SIG-M5 treated with dmso at 0.1 percent for 504 hours (cell line): Measurements from ENCODE around the gene SPR.
"Not testable (repeated sequence)": the region's sequence is repeated elsewhere in the genome, so short reads cannot be mapped to it uniquely, and the experiment has no call there.

ENCODE experiments used
- DNase-seq: peaks from one replicate; lab custom pipeline; 2025; ENCODE audit not compliant: unreplicated experiment; lab: John Stamatoyannopoulos, UW

SPR gene

DNA sequence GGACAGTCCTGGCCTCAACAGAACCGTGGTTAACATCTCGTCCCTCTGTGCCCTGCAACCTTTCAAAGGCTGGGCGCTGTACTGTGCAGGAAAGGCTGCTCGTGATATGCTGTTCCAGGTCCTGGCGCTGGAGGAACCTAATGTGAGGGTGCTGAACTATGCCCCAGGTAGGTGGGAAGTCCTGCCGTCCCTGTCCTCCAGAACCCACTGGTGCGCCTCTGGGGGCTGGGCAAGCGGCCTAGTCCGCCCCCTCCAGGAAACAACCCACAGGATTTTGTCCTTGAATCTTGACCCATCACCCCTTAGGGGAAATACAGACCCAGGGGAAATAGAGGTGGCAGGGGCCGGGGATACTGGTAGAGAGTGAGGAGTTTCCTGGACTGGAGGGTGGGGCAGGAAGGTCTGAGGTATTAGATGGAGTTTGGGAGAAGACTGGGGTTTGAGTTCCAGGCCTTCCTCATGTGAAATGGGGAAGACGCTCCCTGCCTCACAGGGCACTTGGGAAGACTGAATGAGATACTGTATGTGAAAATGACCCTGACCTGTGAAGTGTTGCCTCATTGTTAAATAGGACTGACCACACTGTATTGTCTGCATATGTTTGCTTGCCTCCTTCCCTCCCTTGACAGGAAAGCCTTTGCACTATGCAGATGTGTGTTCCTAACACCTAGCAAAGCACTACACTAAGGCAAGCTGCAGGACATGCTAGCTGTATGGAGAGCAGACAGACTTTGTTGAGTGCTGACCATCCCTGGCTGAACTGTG lies 1.4 kb downstream of the SPR start:
- no peak for DNase-seq

DNA sequence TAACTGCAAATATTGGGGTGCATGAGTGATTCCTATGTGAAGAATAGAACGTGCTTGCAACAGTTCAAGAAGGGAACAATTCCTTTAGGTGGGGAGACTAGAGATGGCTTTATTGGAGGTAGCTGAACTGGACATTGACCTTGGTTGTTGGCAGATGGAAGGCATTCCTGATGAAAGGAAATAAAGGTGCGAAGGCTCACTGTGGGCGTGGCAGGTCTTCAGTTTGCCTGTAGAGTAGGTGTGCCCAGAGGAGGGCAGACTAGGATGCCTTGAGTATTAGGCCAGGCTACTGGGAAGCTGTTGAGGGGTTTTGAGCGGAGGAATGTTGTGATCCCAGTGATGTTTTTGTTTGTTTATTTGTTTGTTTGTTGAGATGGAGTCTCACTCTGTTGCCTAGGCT lies 2.8 kb downstream of the SPR start:
- DNase-seq: no peak

DNA sequence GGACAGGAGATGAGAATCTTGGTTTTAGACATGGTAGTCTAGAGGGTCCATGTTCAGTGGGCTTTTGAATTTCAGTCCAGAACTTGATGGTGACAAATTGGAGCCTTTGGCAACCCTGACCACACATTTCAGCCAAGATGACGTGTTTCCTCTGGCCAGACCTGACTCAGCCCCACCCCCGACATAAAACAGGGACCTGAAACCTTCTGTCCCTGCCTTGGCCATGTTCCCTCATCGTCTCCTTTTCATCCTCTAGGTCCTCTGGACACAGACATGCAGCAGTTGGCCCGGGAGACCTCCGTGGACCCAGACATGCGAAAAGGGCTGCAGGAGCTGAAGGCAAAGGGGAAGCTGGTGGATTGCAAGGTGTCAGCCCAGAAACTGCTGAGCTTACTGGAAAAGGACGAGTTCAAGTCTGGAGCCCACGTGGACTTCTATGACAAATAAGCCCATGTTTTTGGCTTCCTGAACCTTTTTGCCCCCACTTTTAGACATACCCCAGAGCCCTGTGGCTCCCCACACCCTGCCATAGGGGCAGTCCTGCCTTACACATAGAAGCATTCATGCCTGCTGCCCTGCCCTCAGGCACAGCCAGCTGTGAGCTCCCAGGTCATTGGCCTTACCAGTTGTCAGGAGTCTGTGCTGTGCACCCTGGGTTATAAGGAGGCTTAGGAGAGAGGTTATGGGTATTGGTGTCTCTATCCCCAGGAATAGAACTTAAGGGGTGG lies 4.0 kb downstream of the SPR start:
- DNase-seq: no peak

DNA sequence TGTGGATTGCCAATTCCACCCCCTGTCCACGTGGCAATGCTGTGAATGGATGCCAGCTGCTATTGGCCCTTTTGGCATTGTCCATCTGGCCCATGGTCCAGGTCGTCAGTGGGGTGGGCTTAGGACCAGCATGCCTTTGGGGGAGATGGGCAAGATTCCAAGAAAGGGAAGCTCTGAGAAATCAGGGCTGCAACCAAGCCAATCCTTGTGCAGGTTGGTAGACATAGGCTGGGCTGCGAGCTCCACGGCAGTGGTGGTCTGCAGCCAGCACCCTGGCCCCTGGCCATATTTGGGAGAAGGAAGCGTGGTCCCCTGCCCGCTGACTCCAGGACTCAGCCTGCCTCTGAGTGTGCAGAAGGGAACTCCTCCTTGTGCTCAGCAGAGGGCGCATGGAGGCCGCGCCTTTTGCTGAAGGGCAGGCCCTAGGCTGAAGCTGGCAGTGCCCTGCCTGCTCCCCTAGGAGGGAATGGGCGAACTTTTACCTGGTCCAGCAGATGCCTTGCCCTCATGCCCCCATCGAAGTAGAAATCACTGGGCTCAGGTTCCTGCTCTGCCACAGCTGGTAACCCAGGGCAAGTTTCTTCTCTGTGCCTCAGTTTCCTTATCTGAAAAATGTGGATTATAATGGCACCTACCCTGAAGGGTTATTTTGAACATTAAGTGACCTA lies 5.4 kb downstream of the SPR start:
- DNase-seq: peak; percentile 67

DNA sequence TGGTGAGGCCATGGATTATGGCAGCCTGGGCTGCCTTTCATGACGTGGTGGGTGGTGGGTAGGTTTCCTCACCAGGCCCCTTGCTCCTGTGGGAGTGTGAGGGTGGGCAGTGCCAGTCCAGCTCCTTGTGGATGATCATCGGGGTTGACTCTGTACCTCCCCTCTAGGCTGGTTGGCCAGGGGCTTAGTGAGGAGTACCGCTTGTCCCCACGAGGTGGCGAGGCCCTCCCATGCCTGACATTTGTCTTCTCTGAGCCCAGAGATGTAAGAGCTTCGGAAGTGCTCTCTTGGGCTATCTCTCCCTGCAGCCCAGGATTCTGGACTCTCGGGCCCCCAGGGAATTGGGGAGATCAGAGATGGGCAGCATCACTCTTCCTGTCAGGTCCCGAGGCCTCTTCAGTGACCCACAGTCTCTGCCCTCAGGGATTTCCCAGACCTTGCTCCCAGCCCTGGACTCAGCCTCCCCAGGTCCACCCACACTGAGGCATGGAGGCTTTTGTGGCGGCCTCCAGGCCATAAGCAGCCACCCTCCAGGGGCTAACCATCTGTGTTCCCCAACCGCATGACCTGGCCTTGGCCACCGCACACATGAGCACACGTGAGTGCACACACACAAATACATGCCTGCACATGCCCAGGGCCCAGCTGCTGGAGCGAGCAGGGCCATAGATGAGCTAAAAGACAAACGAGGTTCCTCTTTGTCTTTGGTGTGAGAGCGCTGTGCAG lies 6.5 kb downstream of the SPR start:
- DNase-seq: peak; percentile 56

DNA sequence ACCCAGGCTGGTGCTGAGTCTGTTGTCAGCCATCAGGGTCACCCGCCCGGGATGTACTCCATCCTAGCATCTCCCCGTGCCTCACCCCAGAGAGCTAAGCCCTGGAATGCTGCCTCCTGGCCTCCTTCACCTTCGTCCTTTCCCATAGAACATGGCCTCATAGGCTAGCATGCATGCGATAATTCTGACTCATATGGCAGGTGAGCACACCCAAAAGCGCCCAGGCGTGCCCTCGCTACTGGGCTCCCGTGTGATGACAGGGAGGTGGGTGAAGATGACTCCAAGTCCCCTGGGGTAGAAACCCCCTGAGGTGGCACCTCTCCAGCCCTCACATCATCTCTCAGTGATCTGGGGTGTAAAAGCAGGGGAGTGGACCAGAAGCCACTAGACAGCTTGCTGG lies 7.3 kb downstream of the SPR start:
- no peak for DNase-seq

DNA sequence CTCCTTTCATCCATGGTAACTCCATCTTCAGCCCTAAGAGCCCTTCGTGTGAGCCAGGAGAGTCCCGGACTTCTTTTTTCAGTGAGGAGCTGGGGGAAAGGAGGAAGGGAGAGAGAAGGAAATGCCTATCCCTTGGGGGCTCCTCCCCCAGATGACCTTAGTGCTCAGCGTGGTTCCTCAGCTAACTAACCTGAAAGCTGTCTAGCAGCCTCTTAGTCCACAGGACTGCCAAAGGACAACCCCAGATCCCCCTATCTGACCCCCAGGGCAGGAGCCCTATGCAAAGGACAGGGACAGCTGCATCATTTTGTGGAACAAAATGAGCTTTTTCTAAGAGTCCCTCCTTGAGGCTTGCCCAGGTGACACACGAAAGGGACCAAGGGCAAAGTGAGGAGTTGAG lies 7.9 kb downstream of the SPR start:
- no peak for DNase-seq

DNA sequence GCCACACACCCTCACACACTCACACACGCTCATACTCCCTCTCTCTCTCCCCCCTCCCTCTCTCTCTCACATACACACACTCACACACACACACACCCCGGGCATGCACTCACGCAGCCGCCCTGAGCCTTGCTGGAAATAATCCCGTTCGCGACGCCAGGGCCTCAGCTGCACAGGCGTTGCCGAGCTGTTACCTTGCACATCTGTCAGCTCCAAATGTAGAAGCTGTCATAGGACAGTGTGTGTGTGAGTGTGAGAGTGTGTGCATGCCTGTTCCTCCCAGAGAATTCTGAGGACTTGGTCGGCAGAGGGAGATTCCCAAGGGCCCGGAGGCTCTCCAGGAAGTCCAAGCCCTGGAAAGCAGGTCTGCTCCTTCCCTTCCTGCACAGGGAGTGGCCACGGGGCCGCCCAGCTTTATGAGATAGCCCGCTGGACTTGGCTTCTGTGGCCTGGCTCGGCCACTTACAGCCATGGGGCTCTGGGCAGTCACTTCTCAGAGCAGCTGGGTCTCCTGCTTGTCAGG lies 8.6 kb downstream of the SPR start:
- DNase-seq: no peak

DNA sequence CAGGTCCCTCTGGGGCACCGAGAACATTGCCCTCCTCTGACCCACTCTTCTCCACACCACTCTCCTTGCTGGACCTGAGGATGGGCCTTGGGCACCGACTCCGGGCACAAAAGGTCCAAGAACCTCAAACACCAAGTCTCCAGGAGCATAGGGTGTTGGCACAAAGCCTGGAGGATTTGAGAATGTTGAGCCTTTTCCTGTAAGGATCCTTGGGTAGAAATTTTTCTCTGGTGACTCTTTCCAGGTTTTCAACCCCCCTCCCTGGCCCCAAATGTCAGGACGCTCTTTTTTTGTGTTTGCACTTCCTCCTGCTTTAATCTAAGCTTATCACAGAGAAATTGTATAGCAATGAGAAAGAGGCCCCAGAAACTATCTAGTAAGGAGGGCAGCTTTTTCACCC lies 9.2 kb downstream of the SPR start:
- no peak for DNase-seq

DNA sequence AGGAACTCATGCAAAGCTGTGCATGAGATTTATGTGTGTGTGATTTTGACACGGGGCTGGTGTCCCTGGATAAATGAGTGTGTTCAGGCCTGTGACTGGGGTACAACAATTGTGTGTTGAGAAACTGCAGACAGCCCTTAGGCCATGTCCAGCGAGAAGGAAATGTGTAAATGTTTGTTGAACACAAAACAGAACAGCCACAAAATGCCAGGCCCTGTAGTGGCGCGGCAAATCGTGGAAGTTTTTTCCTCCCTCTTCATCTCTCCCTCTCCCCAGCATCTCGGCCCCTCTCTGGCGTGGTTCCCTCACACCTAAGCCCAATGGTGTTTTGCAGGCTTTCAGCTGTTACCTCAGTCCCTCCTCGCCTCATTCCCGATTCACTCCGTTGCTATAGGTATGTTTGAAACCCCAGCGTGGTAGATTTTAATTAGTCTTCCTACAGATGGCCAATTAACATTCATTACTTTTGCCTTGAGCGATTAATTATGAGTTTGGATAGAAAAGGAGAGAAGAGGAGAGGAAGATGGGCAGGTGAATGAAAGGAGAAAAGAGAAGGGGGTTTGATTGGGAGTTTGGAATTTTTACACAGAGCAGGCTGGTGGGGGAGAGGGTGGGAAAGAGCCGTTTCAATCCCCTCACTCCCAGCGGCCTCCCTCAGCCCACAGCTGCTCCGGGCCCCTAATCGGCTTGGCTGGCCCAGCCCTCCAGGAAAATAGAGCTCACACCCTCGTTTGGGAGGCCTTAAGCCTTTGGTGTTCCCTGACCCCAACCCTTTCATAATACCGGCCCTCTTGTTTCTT lies 10.8 kb downstream of the SPR start:
- DNase-seq: no peak

DNA sequence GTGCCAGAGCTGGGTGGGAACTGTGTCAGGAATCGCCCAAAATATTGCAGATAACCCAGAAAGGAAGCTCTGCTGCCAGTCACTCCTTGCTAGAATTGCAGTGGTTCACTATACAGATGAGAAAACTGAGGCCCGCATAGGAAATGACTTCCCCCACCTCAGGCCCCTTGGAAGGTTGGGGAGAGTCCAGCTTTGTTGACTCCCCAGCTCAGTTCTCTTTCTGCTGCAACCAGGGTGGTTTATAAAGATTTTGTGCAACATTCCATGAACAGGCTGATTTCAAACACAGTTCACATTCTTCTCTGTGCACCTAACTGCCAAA lies 11.3 kb downstream of the SPR start:
- no peak for DNase-seq

DNA sequence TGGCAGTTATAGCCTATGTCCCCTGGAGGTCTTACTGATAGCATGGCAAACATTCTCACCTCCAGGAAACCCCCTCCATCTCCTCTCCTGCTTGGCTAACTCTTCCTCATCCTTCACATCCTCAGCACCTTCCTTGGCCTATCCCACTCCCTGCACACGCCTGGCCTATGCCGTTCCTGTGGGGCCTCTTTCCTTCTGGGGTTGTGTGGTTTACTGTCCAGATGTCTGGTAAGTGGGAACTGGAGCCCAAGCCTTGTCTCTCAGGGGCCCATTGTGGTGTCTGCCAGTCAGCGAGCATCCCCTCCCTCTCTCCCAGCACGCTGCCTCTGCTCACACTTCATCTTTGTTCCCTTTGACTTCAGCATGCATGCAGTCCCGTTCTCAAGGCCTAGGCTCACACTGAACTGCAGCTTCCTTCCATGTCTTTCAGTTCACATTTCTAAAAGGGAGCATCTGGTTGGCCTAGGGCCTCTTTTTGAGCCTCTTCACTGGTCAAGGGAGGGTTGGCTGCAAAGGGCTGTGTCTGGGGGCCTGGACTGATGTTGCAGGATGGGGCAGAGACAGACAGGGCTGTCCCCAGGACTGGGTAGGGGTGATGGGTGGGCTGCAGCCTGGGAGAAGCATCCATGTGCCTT lies 13.1 kb downstream of the SPR start:
- DNase-seq: no peak

DNA sequence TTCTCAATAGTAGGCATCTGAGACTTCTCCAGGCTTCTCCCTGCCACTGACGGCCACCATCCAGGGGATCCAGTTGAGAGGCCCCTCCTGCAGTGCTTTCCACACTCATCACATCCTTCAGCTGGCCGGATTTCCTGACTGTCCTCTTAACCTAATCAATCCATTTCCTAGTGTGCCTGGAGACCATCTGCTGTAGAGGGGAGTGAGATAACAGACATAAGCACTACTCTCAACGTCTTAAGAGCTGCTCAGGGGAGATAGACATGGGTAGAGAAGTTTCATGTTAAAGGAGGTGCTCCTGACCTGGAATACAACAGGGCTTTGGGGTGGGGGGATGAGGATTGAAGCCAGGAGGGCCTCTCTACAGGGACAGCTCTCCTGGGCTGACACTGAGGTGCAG lies 14.2 kb downstream of the SPR start:
- DNase-seq: no peak

DNA sequence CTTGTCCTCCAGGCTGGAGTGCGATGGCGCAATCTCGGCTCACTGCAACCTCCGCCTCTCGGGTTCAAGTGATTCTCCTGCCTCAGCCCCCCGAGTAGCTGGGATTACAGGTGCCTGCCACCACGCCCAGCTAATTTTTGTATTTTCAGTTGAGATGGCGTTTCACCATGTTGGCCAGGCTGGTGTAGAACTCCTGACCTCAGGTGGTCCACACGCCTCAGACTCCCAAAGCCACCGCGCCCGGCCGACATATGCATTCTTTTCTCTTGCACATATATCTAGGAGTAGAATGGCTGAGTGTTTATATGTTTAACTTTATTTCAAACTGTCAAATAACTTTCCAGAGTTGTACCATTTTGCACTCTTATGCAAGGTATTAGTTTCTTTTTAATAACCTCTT lies 20.2 kb downstream of the SPR start:
- not testable (repeated sequence) for DNase-seq

DNA sequence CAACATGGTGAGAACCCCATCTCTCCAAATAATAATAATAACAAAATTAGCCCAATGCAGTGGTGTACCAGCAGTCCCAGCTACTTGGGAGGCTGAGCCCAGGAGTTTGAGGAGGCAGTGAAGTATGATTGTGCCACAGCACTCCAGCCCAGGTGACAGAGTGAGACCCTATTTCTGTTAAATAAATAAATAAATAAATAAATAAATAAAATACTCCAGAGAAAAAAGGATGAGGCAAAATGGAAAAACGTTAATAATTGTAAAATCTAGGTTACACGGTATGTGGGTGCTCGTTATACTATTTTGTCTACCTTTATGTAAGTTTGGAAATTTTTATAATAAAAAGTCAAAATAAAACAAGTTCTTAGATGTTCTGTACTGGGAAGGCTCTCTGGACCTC lies 21.5 kb downstream of the SPR start:
- DNase-seq: no peak

DNA sequence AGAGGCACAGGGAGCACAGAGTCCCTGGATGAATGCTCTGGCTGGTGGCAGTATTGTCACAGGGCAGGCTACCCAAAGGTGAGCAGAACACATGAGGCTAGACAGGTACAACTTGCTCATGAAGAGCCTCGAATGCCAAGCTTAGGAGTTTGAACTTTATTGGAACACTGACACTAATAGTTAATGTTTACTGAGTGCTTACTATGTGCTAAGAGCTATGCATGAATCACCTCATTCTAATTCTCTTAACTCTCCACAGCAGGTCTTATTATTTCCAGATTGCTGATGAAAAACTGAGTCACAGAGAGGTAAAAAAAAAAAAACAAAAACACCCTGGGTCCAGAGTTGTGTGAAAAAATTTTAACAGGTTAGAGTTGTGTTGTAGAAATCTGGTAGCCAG lies 24.0 kb downstream of the SPR start:
- DNase-seq: no peak

DNA sequence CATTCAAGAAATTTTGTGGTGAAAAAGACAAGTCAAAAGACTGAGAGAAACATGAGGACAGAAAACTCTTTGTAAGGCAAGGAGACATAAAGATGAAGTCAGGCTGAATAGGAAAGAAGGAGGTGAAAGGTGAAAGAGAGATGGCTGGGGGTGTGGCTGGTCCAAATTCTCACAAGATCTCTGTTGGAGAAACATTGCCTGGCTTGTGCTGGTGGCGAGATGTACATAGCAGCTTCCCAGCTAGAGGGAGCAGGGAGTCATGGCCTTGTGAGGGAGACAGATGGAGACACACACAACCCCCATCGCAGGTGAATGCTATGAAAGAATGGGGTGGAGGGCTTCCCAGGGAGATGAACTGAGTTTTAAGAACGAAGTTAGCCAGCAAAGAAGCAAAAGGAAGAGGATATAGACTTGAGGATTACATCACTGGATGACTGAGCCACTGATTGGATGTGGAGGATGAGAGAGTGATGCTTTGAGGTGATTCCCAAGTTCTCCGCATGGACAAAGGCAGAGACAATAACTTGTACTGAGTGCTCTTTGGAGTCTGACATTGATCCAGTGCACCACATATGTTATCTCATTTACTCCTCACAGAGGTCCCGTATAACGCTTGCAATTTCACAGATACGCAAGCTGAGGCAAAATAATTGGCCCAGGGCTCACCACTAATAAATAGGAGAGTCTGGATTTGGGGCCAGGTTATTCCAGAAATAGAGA lies 26.4 kb downstream of the SPR start:
- no peak for DNase-seq

DNA sequence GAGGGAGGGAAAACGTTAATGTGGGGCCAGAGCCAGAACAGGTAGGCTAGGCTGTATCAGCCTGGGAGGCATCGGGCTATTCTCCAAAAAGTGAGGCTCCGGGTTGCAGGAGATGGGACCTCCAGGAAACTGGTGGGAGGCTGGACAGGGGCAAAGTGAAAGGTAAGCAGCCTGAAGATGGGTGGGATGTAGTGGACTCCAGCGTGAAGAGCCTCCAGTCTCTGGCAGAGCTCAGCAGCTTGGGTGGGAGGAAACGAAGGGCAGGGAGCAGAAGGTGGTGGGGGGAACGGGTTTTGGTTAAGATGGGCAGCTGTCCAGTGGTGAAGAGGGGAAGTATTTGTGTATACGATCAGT lies 27.0 kb downstream of the SPR start:
- no peak for DNase-seq

DNA sequence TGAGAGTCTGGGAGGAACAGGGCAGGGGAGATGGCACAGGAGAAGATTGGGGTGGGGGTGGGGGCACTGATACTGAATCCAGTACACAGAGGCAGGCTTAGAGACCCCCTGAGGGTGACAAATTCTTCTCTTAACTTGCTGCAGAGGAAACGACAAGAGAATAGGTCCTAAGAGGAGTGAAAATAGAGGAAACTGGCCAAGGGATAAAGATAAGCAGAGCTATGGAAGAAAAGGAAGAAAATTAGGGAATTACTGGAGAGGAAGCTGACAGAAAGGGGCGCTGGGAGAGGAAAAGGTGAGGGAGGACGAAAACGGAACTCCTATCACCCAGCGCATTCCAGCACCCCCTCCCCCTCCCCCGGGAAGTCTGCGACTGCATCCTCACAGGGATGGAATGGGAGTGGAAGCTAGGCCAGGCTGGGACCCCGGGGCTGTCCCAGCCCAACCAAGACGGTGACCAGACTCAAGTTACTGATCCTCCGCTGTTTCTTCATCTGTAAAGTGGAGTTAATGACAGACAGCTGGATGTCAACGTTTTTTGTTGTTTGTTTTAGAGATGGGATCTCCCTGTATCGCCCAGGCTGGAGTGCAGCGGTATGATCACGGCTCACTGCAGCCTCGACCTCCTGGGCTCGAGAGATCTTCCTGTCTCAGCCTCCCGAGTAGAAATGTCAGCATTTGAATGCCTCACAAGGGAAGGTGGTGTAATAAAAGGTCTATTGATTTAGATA lies 27.5 kb downstream of the SPR start:
- no peak for DNase-seq
